Endothelial cell of umbilical vein (primary cell): ENCODE measurements around the gene GCNT2. TPM values are rescaled to one million over a fixed set of nuclear protein-coding genes. Genes with fewer than 3 reads are reported as not detected.

Experiments
- BruUV-seq: library from RNA; stranded (reverse); fragments of 400-500 nt; replicated peaks from 2 replicates; lab custom pipeline; 2021; lab: Mats Ljungman, UMichigan
- CTCF ChIA-PET: fragments of 300-600, 350-600 bp; sonication (Branson Sonifier 250); formaldehyde crosslinking; loops from one replicate; lab custom pipeline; 2021; ENCODE audit warnings: antibody characterized with exemption, inconsistent platforms; lab: Charles Lee
- POLR2A ChIA-PET: fragments of 300-600, 350-600 bp; sonication (Branson Sonifier 250); formaldehyde crosslinking; loops from one replicate; lab custom pipeline; 2021; ENCODE audit warnings: antibody characterized with exemption, inconsistent platforms; lab: Charles Lee
- DNase-seq: peaks from one replicate; pipeline ENCODE4 v3.0.0-alpha.2; 2011; ENCODE audit warnings: low read depth, low spot score
- FAIRE-seq: peaks from 2 replicates; lab custom pipeline; 2011; peaks lifted over from hg19 to GRCh38; lab: Jason Lieb, UNC
- H2AFZ ChIP-seq: 2 replicates; pipeline ENCODE4 v1.6.0; 2012; ENCODE audit warnings: low read depth, low read length, control low read depth, inconsistent platforms
- H3K27ac ChIP-seq: 2 replicates; pipeline ENCODE4 v1.5.1; 2011; ENCODE audit warnings: low read depth, mild to moderate bottlenecking, control low read depth, low read length, moderate library complexity; ENCODE audit not compliant: insufficient read depth
- H3K27me3 ChIP-seq, 2 experiments: 2 replicates each; pipeline versions ENCODE4 v1.6.0 to v1.6.1; 2011; ENCODE audit warnings: low read length in 2 of 2, mixed read lengths in 1 of 2; ENCODE audit not compliant: control insufficient read depth in 2 of 2, insufficient read depth in 2 of 2
- H3K36me3 ChIP-seq, 2 experiments: 2 replicates in 1 of 2; 3 replicates in 1 of 2; pipeline ENCODE4 v1.5.1; 2011; ENCODE audit warnings: low read length in 2 of 2, mild to moderate bottlenecking in 1 of 2, moderate library complexity in 1 of 2; ENCODE audit not compliant: control insufficient read depth in 2 of 2, insufficient read depth in 2 of 2; ENCODE audit errors: extremely low read depth in 1 of 2
- H3K4me1 ChIP-seq: 3 replicates; pipeline ENCODE4 v1.5.1; 2011; ENCODE audit warnings: mild to moderate bottlenecking, low read length; ENCODE audit not compliant: control insufficient read depth, insufficient read depth; ENCODE audit errors: extremely low read depth
- H3K4me2 ChIP-seq: 2 replicates; pipeline ENCODE4 v1.6.1; 2011; ENCODE audit warnings: low read length, control low read depth, mixed read lengths; ENCODE audit not compliant: insufficient read depth
- H3K4me3 ChIP-seq, 3 experiments: fragments of 200-600 bp in 1 of 3; sonication (generic), shearing (Covaris generic) in 1 of 3; replicated peaks in 1 of 3; 2 replicates each; pipeline ENCODE4 v1.5.1; 2011 to 2016; ENCODE audit warnings: control low read depth in 3 of 3, low read length in 3 of 3, mild to moderate bottlenecking in 2 of 3, inconsistent platforms in 1 of 3, low read depth in 1 of 3, moderate library complexity in 1 of 3; ENCODE audit not compliant: insufficient read depth in 1 of 3
- H3K79me2 ChIP-seq: 2 replicates; pipeline ENCODE4 v1.6.0; 2012; ENCODE audit warnings: low read length, inconsistent platforms; ENCODE audit not compliant: control insufficient read depth, insufficient read depth
- H3K9ac ChIP-seq: replicated peaks from 2 replicates; pipeline ENCODE3; 2011; ENCODE audit warnings: low read length, control low read depth; ENCODE audit not compliant: insufficient read depth; ENCODE audit errors: extremely low read depth
- H3K9me1 ChIP-seq: replicated peaks from 3 replicates; pipeline ENCODE4 v1.6.0; 2011; ENCODE audit warnings: mild to moderate bottlenecking, low read length; ENCODE audit not compliant: control insufficient read depth, insufficient read depth; ENCODE audit errors: extremely low read depth
- H3K9me3 ChIP-seq: replicated peaks from 2 replicates; pipeline ENCODE4 v1.5.1; 2012; ENCODE audit warnings: low read length, inconsistent platforms; ENCODE audit not compliant: control insufficient read depth, insufficient read depth
- H4K20me1 ChIP-seq: replicated peaks from 2 replicates; pipeline ENCODE3; 2011; ENCODE audit warnings: mild to moderate bottlenecking, low read length; ENCODE audit not compliant: control insufficient read depth, insufficient read depth; ENCODE audit errors: extremely low read depth
- EZH2 ChIP-seq: IDR thresholded peaks from 2 replicates; pipeline ENCODE4 v1.6.1; 2012; ENCODE audit warnings: borderline replicate concordance, low read depth, mild to moderate bottlenecking, moderate library complexity, low read length, inconsistent platforms; ENCODE audit not compliant: severe bottlenecking
- FOS ChIP-seq: IDR thresholded peaks from 2 replicates; pipeline ENCODE4 v1.6.1; 2011; ENCODE audit warnings: mild to moderate bottlenecking, low read length, moderate library complexity, borderline replicate concordance; ENCODE audit not compliant: insufficient read depth
- GATA2 ChIP-seq: IDR thresholded peaks from 2 replicates; pipeline ENCODE4 v1.7.0; 2011; ENCODE audit warnings: low read depth, mild to moderate bottlenecking, moderate library complexity, mixed read lengths, low read length; ENCODE audit not compliant: insufficient read length, insufficient read depth
- JUN ChIP-seq: IDR thresholded peaks from 2 replicates; pipeline ENCODE4 v1.6.1; 2011; ENCODE audit warnings: borderline replicate concordance, low read depth; ENCODE audit not compliant: insufficient read length, insufficient read depth
- MYC ChIP-seq: IDR thresholded peaks from one replicate; pipeline ENCODE4 v1.6.1; 2011; ENCODE audit warnings: mild to moderate bottlenecking, low read depth, low read length
- POLR2A ChIP-seq: IDR thresholded peaks from 2 replicates; pipeline ENCODE4 v1.6.1; 2012; ENCODE audit warnings: low read depth, mild to moderate bottlenecking, control low read depth, low read length
- POLR2AphosphoS5 ChIP-seq: IDR thresholded peaks from 2 replicates; pipeline ENCODE4 v1.6.1; 2012; ENCODE audit warnings: low read depth, mild to moderate bottlenecking, control low read depth, low read length, moderate library complexity; ENCODE audit not compliant: insufficient read depth
- dilution Hi-C: fragments of 300-500 bp; cut with MboI; formaldehyde crosslinking; loops from one replicate; pipeline ENCODE4 v1.15.0; 2019; ENCODE audit warnings: low sequenced_read_pairs; ENCODE audit not compliant: extremely low pct_ligation_motif_present
- intact Hi-C: fragments of 100-400 bp; cut with micrococcal nuclease; formaldehyde crosslinking; loops from one replicate; pipeline ENCODE4 v1.10.0; 2022
- polyA plus RNA-seq, 4 experiments: library from polyadenylated mRNA; depleted of rRNA in 3 of 4; stranded (reverse) in 3 of 4; unstranded in 1 of 4; fragments of >200 nt; gene quantifications; 2 replicates each; pipeline versions ENCODE4 v1.2.1 to v1.2.3, GENCODE V29; 2011 to 2012; ENCODE audit warnings: missing spikeins in 1 of 4
- total RNA-seq: library from RNA; stranded (reverse); gene quantifications from 2 replicates; pipeline ENCODE4 v1.2.3, GENCODE V29; 2021
- TF ChIP-seq, protein P1 (sequence below): IDR thresholded peaks from 2 replicates; pipeline ENCODE4 v1.6.1; 2011; ENCODE audit not compliant: insufficient read depth, insufficient read length
- TF ChIP-seq, protein P2 (sequence below), 2 donors: IDR thresholded peaks; 1 replicate in 1 of 2; 2 replicates in 1 of 2; pipeline ENCODE4 v1.5.1; 2011; ENCODE audit warnings: low read length in 2 of 2, mild to moderate bottlenecking in 2 of 2, moderate library complexity in 2 of 2, control low read depth in 1 of 2, inconsistent platforms in 1 of 2, low read depth in 1 of 2; ENCODE audit not compliant: insufficient read depth in 1 of 2; ENCODE audit errors: extremely low read depth in 1 of 2

The GCNT2 gene
- total and polyA plus RNA-seq, 2 donors (not counting 3 experiments of a cell fraction or from before 2014, with no cell fraction given), result 3.8 to 10.9 TPM

DNA sequence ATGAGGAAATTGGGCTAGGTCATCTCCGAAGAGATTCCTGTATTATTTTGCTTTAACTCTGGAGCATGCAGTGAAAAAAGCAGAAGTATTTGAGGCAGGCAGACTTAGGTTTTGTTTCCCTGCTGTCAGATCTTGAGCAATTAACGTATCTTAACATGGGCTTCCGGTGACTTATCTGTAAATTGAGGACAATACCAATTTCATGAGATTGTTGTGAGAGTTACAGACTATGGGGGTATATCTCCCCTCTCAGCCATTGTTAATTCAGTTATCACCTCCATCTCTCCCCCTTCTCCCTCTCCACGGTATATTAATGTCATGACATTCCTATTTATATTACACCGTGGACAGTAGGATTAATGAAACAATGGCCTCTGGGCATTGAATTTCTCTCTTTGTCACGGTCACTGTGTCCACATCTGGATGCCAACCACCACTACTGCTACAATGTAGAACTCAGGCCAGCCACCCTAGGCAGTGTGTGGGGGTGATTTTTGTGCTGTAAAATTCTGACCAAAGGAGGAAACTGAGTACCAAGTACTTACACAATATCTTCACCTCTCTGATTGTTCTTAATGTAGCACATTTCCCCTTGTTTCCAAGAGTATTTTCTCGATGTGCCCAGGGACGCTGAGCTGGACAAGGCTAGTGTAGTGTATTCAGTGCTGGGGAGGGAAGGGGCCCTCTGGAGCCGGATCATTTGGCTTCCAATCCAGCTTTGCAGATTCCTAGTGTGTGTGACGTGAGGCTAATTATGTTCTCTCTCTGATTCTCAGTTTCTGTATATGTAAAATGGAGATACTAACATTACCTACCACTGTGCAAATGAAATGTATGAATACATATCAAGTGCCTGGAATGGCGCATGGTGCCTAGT, 77.2 kb downstream of the GCNT2 start:
- ChIA-PET CTCF (no interaction called here), POLR2A (no interaction called here)
- H3K9me3 ChIP-seq, result no peaks in the 10 kb centered on the region

More for the DNA sequence above, 77.2 kb downstream of the GCNT2 start:
- Histone ChIP-seq H3K4me2 (no peak overlapping the region), H3K27me3 (no peaks in the 10 kb centered on the region), H4K20me1 (no peaks in the 10 kb centered on the region), H3K9me1 (no peaks in the 10 kb centered on the region), H2AFZ (no peak overlapping the region), H3K27ac (no peak overlapping the region), H3K79me2 (no peaks in the 10 kb centered on the region), H3K36me3 (no peaks in the 10 kb centered on the region), H3K4me1 (no peaks in the 10 kb centered on the region), H3K9ac (no peak overlapping the region), H3K4me3 (no peak overlapping the region)
- intact Hi-C loops, result no loop called here
- DNase-seq, result no peak
- no TSS peak for BruUV-seq
- TF ChIP-seq EZH2 (no peak), POLR2A (no peak), GATA2 (no peak), POLR2AphosphoS5 (no peak), FOS (no peak), MYC (no peak), JUN (no peak)
- TF ChIP-seq, protein P1, sequence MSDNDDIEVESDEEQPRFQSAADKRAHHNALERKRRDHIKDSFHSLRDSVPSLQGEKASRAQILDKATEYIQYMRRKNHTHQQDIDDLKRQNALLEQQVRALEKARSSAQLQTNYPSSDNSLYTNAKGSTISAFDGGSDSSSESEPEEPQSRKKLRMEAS, result no peak
- TF ChIP-seq, protein P2, sequence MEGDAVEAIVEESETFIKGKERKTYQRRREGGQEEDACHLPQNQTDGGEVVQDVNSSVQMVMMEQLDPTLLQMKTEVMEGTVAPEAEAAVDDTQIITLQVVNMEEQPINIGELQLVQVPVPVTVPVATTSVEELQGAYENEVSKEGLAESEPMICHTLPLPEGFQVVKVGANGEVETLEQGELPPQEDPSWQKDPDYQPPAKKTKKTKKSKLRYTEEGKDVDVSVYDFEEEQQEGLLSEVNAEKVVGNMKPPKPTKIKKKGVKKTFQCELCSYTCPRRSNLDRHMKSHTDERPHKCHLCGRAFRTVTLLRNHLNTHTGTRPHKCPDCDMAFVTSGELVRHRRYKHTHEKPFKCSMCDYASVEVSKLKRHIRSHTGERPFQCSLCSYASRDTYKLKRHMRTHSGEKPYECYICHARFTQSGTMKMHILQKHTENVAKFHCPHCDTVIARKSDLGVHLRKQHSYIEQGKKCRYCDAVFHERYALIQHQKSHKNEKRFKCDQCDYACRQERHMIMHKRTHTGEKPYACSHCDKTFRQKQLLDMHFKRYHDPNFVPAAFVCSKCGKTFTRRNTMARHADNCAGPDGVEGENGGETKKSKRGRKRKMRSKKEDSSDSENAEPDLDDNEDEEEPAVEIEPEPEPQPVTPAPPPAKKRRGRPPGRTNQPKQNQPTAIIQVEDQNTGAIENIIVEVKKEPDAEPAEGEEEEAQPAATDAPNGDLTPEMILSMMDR (IDR thresholded peaks at IDR 0.05; ENCODE audit: extremely low read depth in 1 of 2, insufficient read depth in 1 of 2, low read depth in 1 of 2, low read length in 2 of 2), result no peak
- FAIRE-seq, result no peak
- dilution Hi-C loops, result no loop called here
